Body of pancreas (tissue), 4 donors: ENCODE measurements around the gene IL10. TPM values are rescaled to one million over a fixed set of nuclear protein-coding genes. Genes with fewer than 3 reads are reported as not detected.

Experiments
- ATAC-seq: fragments of 150-250 bp; one replicate; pipeline ENCODE4 v1.9.1; 2016
- DNase-seq, 4 donors: peaks; one replicate each; pipeline ENCODE4 v3.0.0-alpha.2; 2019
- H3K27ac ChIP-seq, 4 donors: fragments of 200-600 bp; sonication (generic); 1 replicate in 3 of 4; 2 replicates in 1 of 4; pipeline versions ENCODE4 v1.5.1 to v1.6.1; 2016 to 2019; ENCODE audit warnings: mild to moderate bottlenecking in 1 of 4, mixed read lengths in 1 of 4, moderate library complexity in 1 of 4
- H3K27me3 ChIP-seq, 2 donors: fragments of 200-600 bp; sonication (generic); one replicate each; pipeline ENCODE4 v1.6.0; 2016; ENCODE audit warnings: mild to moderate bottlenecking in 1 of 2
- H3K36me3 ChIP-seq, 2 donors: fragments of 200-600 bp; sonication (generic); replicated peaks in 1 of 2; 2 replicates each; pipeline ENCODE4 v1.5.1; 2016; ENCODE audit warnings: low read depth in 2 of 2; ENCODE audit not compliant: insufficient read depth in 1 of 2
- H3K4me1 ChIP-seq: fragments of 200-600 bp; sonication (generic); one replicate; pipeline ENCODE4 v1.6.0; 2016
- H3K4me3 ChIP-seq, 2 donors: fragments of 200-600 bp; sonication (generic); 1 replicate in 1 of 2; 2 replicates in 1 of 2; pipeline ENCODE4 v1.5.1; 2016 to 2019
- H3K9me3 ChIP-seq, 3 donors: fragments of 200-600 bp; sonication (generic); 1 replicate in 2 of 3; 2 replicates in 1 of 3; pipeline ENCODE4 v1.5.1; 2016
- CTCF ChIP-seq, 7 experiments: fragments of 450-650 bp in 4 of 7; fragments of 200-600 bp in 3 of 7; sonication (generic) in 3 of 7; IDR thresholded peaks; one replicate each; pipeline ENCODE4 v1.5.1; 2016 to 2019; ENCODE audit warnings: antibody characterized with exemption in 7 of 7
- POLR2A ChIP-seq, 3 donors: fragments of 450-650 bp; IDR thresholded peaks; one replicate each; pipeline ENCODE4 v1.6.1; 2016; ENCODE audit warnings: antibody characterized with exemption in 3 of 3, mild to moderate bottlenecking in 2 of 3
- WGBS, 2 donors: methylation state at CpG; one replicate each; pipeline ENCODE4 v1.1.5; 2017; 5-methylcytosine and 5-hydroxymethylcytosine counted together
- intact Hi-C: fragments of 100-400 bp; cut with DNase I; formaldehyde crosslinking; loops from one replicate; pipeline ENCODE4 v1.15.1; 2023
- total RNA-seq, 2 donors: library from RNA; depleted of rRNA; stranded (reverse); fragments of >200 nt; gene quantifications; one replicate each; pipeline ENCODE4 v1.1.0, GENCODE V29; 2016

The IL10 gene
- total RNA-seq, 2 donors from 2014 or later = 1.0 TPM; not detected in 1

GRCh38 chr1:206753141-206753540 lies 19.2 kb downstream of the IL10 start:
- DNase-seq (no peak), ATAC-seq (no peak)
- Histone ChIP-seq H3K4me3 (no peak overlapping the region), H3K27ac (no peak overlapping the region), H3K36me3 (no peaks in the 10 kb centered on the region), H3K27me3 (no peaks in the 10 kb centered on the region), H3K4me1 (no peaks in the 10 kb centered on the region), H3K9me3 (no peaks in the 10 kb centered on the region)
- 85% methylated on average over 3 of the region's 3 CpGs for WGBS, 2 donors
- intact Hi-C loops = no loop called here
- TF ChIP-seq POLR2A (IDR thresholded peaks at IDR 0.05) (no peak), CTCF (IDR thresholded peaks at IDR 0.05) (no peak)

GRCh38 chr1:206752481-206752880 lies 19.8 kb downstream of the IL10 start:
- WGBS, 2 donors = 82 to 84% methylated on average over 2 of the region's 2 CpGs
- TF ChIP-seq POLR2A (IDR thresholded peaks at IDR 0.05) (no peak), CTCF (IDR thresholded peaks at IDR 0.05) (no peak)

GRCh38 chr1:206751891-206752290 lies 20.4 kb downstream of the IL10 start:
- Histone ChIP-seq H3K4me3 (no peak overlapping the region), H3K4me1 (no peaks in the 10 kb centered on the region), H3K27me3 (no peaks in the 10 kb centered on the region), H3K36me3 (no peaks in the 10 kb centered on the region), H3K27ac (no peak overlapping the region), H3K9me3 (no peaks in the 10 kb centered on the region)
- 51 to 52% methylated on average over 5 of the region's 5 CpGs for WGBS, 2 donors
- DNase-seq = no peak
- intact Hi-C loops = no loop called here
- ATAC-seq = no peak
- TF ChIP-seq POLR2A (IDR thresholded peaks at IDR 0.05) = no peak
- no peak for TF ChIP-seq CTCF (IDR thresholded peaks at IDR 0.05)

More at GRCh38 chr1:206752481-206752880, 19.8 kb downstream of the IL10 start:
- Histone ChIP-seq H3K9me3 (no peaks in the 10 kb centered on the region), H3K4me1 (no peaks in the 10 kb centered on the region), H3K27me3 (no peaks in the 10 kb centered on the region), H3K27ac (no peak overlapping the region), H3K4me3 (no peak overlapping the region), H3K36me3 (no peaks in the 10 kb centered on the region)
- intact Hi-C loops = no loop called here
- ATAC-seq = no peak
- DNase-seq = no peak

- TF ChIP-seq POLR2A (IDR thresholded peaks at IDR 0.05) (no peak), CTCF (IDR thresholded peaks at IDR 0.05) (no peak)
- 40 to 54% methylated on average over 3 of the region's 3 CpGs for WGBS, 2 donors
These were observed 23.8 kb downstream of the IL10 start for GRCh38 chr1:206748348-206749030.

GRCh38 chr1:206745301-206745700 lies 27.0 kb downstream of the IL10 start:
- no peaks in the 10 kb centered on the region for H3K4me1 ChIP-seq
- no peak for DNase-seq
- TF ChIP-seq CTCF (IDR thresholded peaks at IDR 0.05) (no peak), POLR2A (IDR thresholded peaks at IDR 0.05) (no peak)
- 91 to 98% methylated on average over 1 of the region's 1 CpG for WGBS, 2 donors
- no peaks in the 10 kb centered on the region for H3K9me3 ChIP-seq
- no peak for ATAC-seq
- H3K4me3 ChIP-seq = no peak overlapping the region
- no peaks in the 10 kb centered on the region for H3K36me3 ChIP-seq
- no peaks in the 10 kb centered on the region for H3K27me3 ChIP-seq
- intact Hi-C loops = no loop called here
- no peak overlapping the region for H3K27ac ChIP-seq

More at GRCh38 chr1:206748348-206749030, 23.8 kb downstream of the IL10 start:
- Histone ChIP-seq H3K36me3 (no peaks in the 10 kb centered on the region), H3K27ac (no peak overlapping the region), H3K4me1 (no peaks in the 10 kb centered on the region), H3K9me3 (no peaks in the 10 kb centered on the region), H3K4me3 (no peak overlapping the region), H3K27me3 (no peaks in the 10 kb centered on the region)
- no peak for ATAC-seq
- intact Hi-C loops = no loop called here
- DNase-seq = no peak
